Activated naive CD8-positive, alpha-beta T cell treated with anti-CD3 and anti-CD28 coated beads, Interleukin-2, amount 50 U/mL, for 24 hours (primary cell): Measurements from ENCODE around the gene SSTR3.
"Not testable (repeated sequence)": the region's sequence is repeated elsewhere in the genome, so short reads cannot be mapped to it uniquely, and the experiment has no call there.

Experiments used
- ATAC-seq: fragments of 150-1000 bp; cut with Tn5 transposase; one replicate; pipeline ENCODE4 v1.10.0; 2021
- DNase-seq: peaks from one replicate; pipeline ENCODE4 v3.0.0; 2021
- H3K27ac Mint-ChIP-seq: one replicate; pipeline ENCODE4 v1.8.0; 2021; ENCODE audit warnings: mild to moderate bottlenecking, mixed read lengths
- H3K27me3 Mint-ChIP-seq: one replicate; pipeline ENCODE4 v1.8.0; 2021; ENCODE audit warnings: mixed read lengths
- H3K36me3 Mint-ChIP-seq: one replicate; pipeline ENCODE4 v1.8.0; 2021; ENCODE audit warnings: low read depth, mixed read lengths
- H3K4me1 Mint-ChIP-seq: one replicate; pipeline ENCODE4 v1.8.0; 2021; ENCODE audit warnings: mixed read lengths
- H3K4me3 Mint-ChIP-seq: one replicate; pipeline ENCODE4 v1.8.0; 2021; ENCODE audit warnings: mild to moderate bottlenecking, moderate library complexity, mixed read lengths
- H3K9me3 Mint-ChIP-seq: one replicate; pipeline ENCODE4 v1.8.0; 2021; ENCODE audit warnings: mixed read lengths

Gene SSTR3

GRCh38 chr22:37172266-37173245 is 39.7 kb downstream of the SSTR3 start:
- no peak overlapping the region for H3K27ac Mint-ChIP-seq
- H3K4me1 Mint-ChIP-seq, result peaks cover 46% of the 10 kb centered on the region
- H3K9me3 Mint-ChIP-seq, result no peaks in the 10 kb centered on the region
- no peaks in the 10 kb centered on the region for H3K27me3 Mint-ChIP-seq
- H3K36me3 Mint-ChIP-seq, result no peaks in the 10 kb centered on the region
- ATAC-seq, result no peak
- no peak overlapping the region for H3K4me3 Mint-ChIP-seq
- no peak for DNase-seq

GRCh38 chr22:37171662-37172061 is 40.6 kb downstream of the SSTR3 start:
- H3K27ac Mint-ChIP-seq, result no peak overlapping the region
- no peaks in the 10 kb centered on the region for H3K27me3 Mint-ChIP-seq
- H3K9me3 Mint-ChIP-seq, result no peaks in the 10 kb centered on the region
- DNase-seq, result no peak
- H3K4me1 Mint-ChIP-seq, result peaks cover 47% of the 10 kb centered on the region
- H3K4me3 Mint-ChIP-seq, result no peak overlapping the region
- ATAC-seq, result no peak
- no peaks in the 10 kb centered on the region for H3K36me3 Mint-ChIP-seq

- peaks cover 49% of the 10 kb centered on the region for H3K4me1 Mint-ChIP-seq
- not testable (repeated sequence) for ATAC-seq, H3K27ac Mint-ChIP-seq, H3K27me3 Mint-ChIP-seq, DNase-seq, H3K9me3 Mint-ChIP-seq, H3K4me3 Mint-ChIP-seq, H3K36me3 Mint-ChIP-seq
Measured at GRCh38 chr22:37170689-37171405, 41.4 kb downstream of the SSTR3 start.

GRCh38 chr22:37169947-37170688 is 42.2 kb downstream of the SSTR3 start:
- DNase-seq (no peak), ATAC-seq (no peak)
- Mint-ChIP-seq H3K27ac (peak overlapping the region; percentile 56), H3K4me1 (peaks cover 55% of the 10 kb centered on the region), H3K9me3 (no peaks in the 10 kb centered on the region), H3K27me3 (no peaks in the 10 kb centered on the region), H3K4me3 (no peak overlapping the region), H3K36me3 (no peaks in the 10 kb centered on the region)

- DNase-seq (no peak), ATAC-seq (no peak)
- Mint-ChIP-seq H3K9me3 (no peaks in the 10 kb centered on the region), H3K4me3 (no peak overlapping the region), H3K36me3 (no peaks in the 10 kb centered on the region), H3K27ac (no peak overlapping the region), H3K27me3 (no peaks in the 10 kb centered on the region), H3K4me1 (peaks cover 59% of the 10 kb centered on the region)
Measured at GRCh38 chr22:37169406-37169805, 42.9 kb downstream of the SSTR3 start.

- H3K4me3 Mint-ChIP-seq, result peak overlapping the region; percentile 73
Measured at GRCh38 chr22:37167981-37168647, 44.2 kb downstream of the SSTR3 start.

GRCh38 chr22:37167176-37167980 is 44.9 kb downstream of the SSTR3 start:
- ATAC-seq (no peak), DNase-seq (no peak)
- H3K27ac Mint-ChIP-seq, result peak overlapping the region; percentile 78
- H3K36me3 Mint-ChIP-seq, result no peaks in the 10 kb centered on the region
- peak overlapping the region; percentile 73 for H3K4me3 Mint-ChIP-seq
- peaks cover 80% of the 10 kb centered on the region for H3K4me1 Mint-ChIP-seq
- H3K9me3 Mint-ChIP-seq, result no peaks in the 10 kb centered on the region
- H3K27me3 Mint-ChIP-seq, result peaks cover 2% of the 10 kb centered on the region

More at GRCh38 chr22:37167981-37168647, 44.2 kb downstream of the SSTR3 start:
- no peaks in the 10 kb centered on the region for H3K27me3 Mint-ChIP-seq
- DNase-seq (no peak), ATAC-seq (no peak)
- peaks cover 72% of the 10 kb centered on the region for H3K4me1 Mint-ChIP-seq
- peak overlapping the region; percentile 57 for H3K27ac Mint-ChIP-seq
- H3K9me3 Mint-ChIP-seq, result no peaks in the 10 kb centered on the region
- H3K36me3 Mint-ChIP-seq, result no peaks in the 10 kb centered on the region

GRCh38 chr22:37166675-37167066 is 45.6 kb downstream of the SSTR3 start:
- peak overlapping the region; percentile 78 for H3K27ac Mint-ChIP-seq
- peak overlapping the region; percentile 73 for H3K4me3 Mint-ChIP-seq
- H3K27me3 Mint-ChIP-seq, result peaks cover 2% of the 10 kb centered on the region
- H3K9me3 Mint-ChIP-seq, result no peaks in the 10 kb centered on the region
- peaks cover 87% of the 10 kb centered on the region for H3K4me1 Mint-ChIP-seq
- H3K36me3 Mint-ChIP-seq, result no peaks in the 10 kb centered on the region
- peak; percentile 91 for DNase-seq
- no peak for ATAC-seq

- Mint-ChIP-seq H3K27me3 (peaks cover 2% of the 10 kb centered on the region), H3K27ac (peak overlapping the region; percentile 78), H3K4me1 (peaks cover 90% of the 10 kb centered on the region), H3K4me3 (peak overlapping the region; percentile 73), H3K9me3 (no peaks in the 10 kb centered on the region), H3K36me3 (no peaks in the 10 kb centered on the region)
- DNase-seq (no peak), ATAC-seq (no peak)
Measured at GRCh38 chr22:37165940-37166674, 46.2 kb downstream of the SSTR3 start.

- peak overlapping the region; percentile 39 for H3K27ac Mint-ChIP-seq
- peaks cover 96% of the 10 kb centered on the region for H3K4me1 Mint-ChIP-seq
- no peaks in the 10 kb centered on the region for H3K9me3 Mint-ChIP-seq
- no peaks in the 10 kb centered on the region for H3K36me3 Mint-ChIP-seq
- no peak overlapping the region for H3K4me3 Mint-ChIP-seq
- DNase-seq (no peak), ATAC-seq (no peak)
- peaks cover 2% of the 10 kb centered on the region for H3K27me3 Mint-ChIP-seq
Measured at GRCh38 chr22:37165066-37165465, 47.2 kb downstream of the SSTR3 start.

- H3K27ac Mint-ChIP-seq, result peak overlapping the region; percentile 97
- no peaks in the 10 kb centered on the region for H3K9me3 Mint-ChIP-seq
- H3K4me1 Mint-ChIP-seq, result peaks cover 92% of the 10 kb centered on the region
- DNase-seq (no peak), ATAC-seq (no peak)
- H3K27me3 Mint-ChIP-seq, result peaks cover 2% of the 10 kb centered on the region
- H3K36me3 Mint-ChIP-seq, result no peaks in the 10 kb centered on the region
- H3K4me3 Mint-ChIP-seq, result peak overlapping the region; percentile 48
Measured at GRCh38 chr22:37164505-37164887, 47.8 kb downstream of the SSTR3 start.

- H3K4me3 Mint-ChIP-seq, result peak overlapping the region; percentile 64
- ATAC-seq, result peak; percentile 71
- H3K9me3 Mint-ChIP-seq, result no peaks in the 10 kb centered on the region
- peaks cover 92% of the 10 kb centered on the region for H3K4me1 Mint-ChIP-seq
- peak; percentile 80 for DNase-seq
- H3K36me3 Mint-ChIP-seq, result no peaks in the 10 kb centered on the region
- H3K27ac Mint-ChIP-seq, result peak overlapping the region; percentile 97
- H3K27me3 Mint-ChIP-seq, result peaks cover 2% of the 10 kb centered on the region
Measured at GRCh38 chr22:37163575-37164504, 48.4 kb downstream of the SSTR3 start.
